Stimulated activated CD8-positive, alpha-beta memory T cell treated with anti-CD3 and anti-CD28 coated beads, Interleukin-15, amount 100 ng/mL, for 48 hours (primary cell): ENCODE results near the gene CAMSAP1.
A peak's percentile ranks its signal among the peaks of the same experiment; 100 is the strongest.

Source experiments
- DNase-seq, 2 donors: peaks; one replicate each; pipeline ENCODE4 v3.0.0-alpha.2; 2020; ENCODE audit warnings: low read depth in 2 of 2

Gene CAMSAP1

GRCh38 chr9:135939351-135940265, 32.3 kb upstream of the CAMSAP1 start:
- DNase-seq = peak; percentile 47 to 66

GRCh38 chr9:135937521-135938489, 30.5 kb upstream of the CAMSAP1 start:
- DNase-seq = no peak

GRCh38 chr9:135933114-135933513, 25.8 kb upstream of the CAMSAP1 start:
- no peak for DNase-seq

GRCh38 chr9:135932656-135933055, 25.3 kb upstream of the CAMSAP1 start:
- DNase-seq = no peak

- no peak for DNase-seq
Observed at GRCh38 chr9:135931349-135931820, 24.0 kb upstream of the CAMSAP1 start.

- no peak for DNase-seq
Observed at GRCh38 chr9:135930446-135931345, 23.4 kb upstream of the CAMSAP1 start.

GRCh38 chr9:135929656-135930445, 22.5 kb upstream of the CAMSAP1 start:
- DNase-seq = no peak

GRCh38 chr9:135928731-135929655, 21.6 kb upstream of the CAMSAP1 start:
- no peak for DNase-seq

GRCh38 chr9:135928074-135928730, 20.9 kb upstream of the CAMSAP1 start:
- DNase-seq = no peak

- DNase-seq = no peak
Observed at GRCh38 chr9:135927195-135928013, 20.1 kb upstream of the CAMSAP1 start.

GRCh38 chr9:135926402-135927194, 19.3 kb upstream of the CAMSAP1 start:
- peak; percentile 91 to 93 for DNase-seq

GRCh38 chr9:135925496-135926133, 18.3 kb upstream of the CAMSAP1 start:
- peak; percentile 74 to 81 for DNase-seq

GRCh38 chr9:135924628-135925338, 17.4 kb upstream of the CAMSAP1 start:
- no peak for DNase-seq

- DNase-seq = no peak
Observed at GRCh38 chr9:135923508-135923907, 16.2 kb upstream of the CAMSAP1 start.

- DNase-seq = no peak
Observed at GRCh38 chr9:135921749-135922310, 14.5 kb upstream of the CAMSAP1 start.
